HG02588 (cell line): ENCODE measurements around the gene PRKN.

Experiments
- ATAC-seq: cut with Tn5 transposase; IDR thresholded peaks from one replicate; pipeline ENCODE4 v1.9.1; 2021; ENCODE audit warnings: mild to moderate bottlenecking, moderate library complexity; ENCODE audit not compliant: unreplicated experiment

PRKN gene

DNA sequence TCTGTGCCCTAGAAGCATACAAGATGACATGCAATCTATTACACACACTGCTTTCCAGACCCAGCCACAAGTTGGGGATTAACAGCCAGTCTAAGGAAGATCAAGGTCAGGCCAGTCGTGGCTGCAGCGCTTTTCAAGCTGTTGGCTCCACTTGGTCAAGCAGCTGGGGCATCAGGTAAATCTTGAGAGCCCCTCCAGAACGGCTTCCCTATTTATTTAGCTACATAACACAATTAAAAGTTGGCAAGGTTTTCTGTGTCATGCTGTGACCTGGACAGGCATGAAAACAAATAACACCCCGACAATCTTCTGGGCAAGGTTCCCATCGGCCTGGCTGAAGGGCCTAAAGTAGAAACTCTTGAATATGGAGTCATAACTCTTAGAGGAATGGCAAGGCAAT, 524.3 kb downstream of the PRKN start:
- ATAC-seq, result no peak

DNA sequence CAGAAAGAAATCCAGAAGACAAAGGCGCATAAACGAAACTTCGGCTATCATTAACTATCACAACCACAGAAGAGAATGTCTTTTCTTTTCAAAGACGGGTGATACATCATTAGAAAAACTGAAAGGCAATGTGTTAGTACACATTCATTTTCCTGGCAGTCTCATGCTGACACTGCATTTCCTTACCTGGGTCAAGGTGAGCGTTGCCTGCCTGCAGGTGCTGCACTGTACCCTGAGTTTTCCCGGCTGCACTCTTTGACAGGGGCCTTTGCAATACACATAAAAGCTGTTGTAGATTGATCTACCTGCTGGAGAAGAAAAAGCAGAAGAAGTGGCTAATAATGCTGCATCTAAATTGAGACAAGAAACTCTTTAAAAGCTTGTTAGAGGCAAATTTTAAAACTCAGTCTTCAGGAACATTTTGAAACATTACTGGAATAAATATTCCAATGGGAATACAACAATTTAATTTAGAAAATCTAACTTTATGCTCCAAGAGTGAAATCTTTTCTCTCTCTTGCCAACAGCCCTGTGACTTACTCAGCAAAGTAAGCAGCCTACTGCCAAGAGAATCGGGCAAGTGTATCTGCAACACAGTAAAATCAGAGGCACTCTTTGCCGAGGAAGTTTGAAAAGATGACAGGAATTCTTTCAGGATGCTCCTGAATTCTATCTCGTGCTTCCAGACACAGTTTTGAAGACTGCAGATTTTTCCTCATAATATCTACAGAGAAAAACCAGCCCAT, 526.4 kb downstream of the PRKN start:
- no peak for ATAC-seq

DNA sequence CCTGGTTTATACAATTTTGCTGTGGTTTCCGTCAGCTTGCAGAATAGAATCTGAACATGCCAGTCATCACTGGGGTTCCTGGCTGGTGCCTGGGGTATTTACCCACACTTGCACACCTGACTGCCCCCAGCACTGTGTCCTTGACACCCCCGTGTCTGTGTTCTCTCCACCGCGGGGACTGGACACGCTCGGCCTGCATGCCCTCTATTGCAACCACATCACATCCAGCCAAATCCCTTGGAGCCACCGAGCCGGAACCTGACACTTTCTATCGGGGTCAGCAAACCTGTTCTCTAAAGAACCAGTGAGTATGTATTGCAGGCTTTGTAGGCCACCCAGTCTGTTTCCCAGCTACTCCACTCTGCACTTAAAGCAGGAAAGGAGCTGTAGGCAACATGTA, 527.5 kb downstream of the PRKN start:
- no peak for ATAC-seq

DNA sequence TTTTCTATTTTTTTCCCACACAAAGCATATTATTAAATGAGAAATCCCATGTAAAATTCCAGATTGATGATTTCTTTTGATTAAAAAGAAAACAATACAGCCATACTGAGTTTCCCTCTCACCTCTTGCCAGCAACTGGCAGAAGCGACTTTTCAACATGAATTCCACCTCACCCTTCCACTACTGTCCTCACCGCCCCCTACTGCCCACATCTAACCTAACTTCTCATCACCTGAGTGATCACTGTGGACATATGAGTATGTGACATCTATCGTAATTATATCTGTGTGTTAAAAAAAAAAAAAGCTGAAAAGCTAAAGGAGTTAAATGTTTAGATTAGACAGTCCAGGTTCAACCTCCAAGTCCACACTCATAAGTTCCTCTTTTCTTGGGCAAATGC, 528.6 kb downstream of the PRKN start:
- ATAC-seq, result no peak

- no peak for ATAC-seq
Observed at GRCh38 chr6:162198076-162198475, 529.5 kb downstream of the PRKN start.

DNA sequence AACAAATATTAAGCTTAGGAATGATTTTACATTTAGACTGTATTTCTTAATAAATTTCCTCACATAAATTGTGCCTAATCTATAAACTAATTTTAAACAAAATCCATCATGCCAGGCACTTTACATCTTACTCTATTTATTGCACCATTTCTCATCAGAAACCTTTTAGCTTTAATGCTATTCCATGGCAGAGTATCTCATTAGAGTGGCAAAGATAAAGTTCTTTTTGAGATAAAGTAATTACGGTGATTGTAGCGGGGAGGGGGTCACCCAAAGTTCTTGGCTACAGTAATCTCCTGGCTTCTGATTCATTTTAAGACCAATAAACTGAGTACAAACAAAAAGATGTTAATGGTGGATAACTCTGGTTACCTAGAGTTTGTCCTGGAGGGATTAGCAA, 532.1 kb downstream of the PRKN start:
- ATAC-seq, result no peak

DNA sequence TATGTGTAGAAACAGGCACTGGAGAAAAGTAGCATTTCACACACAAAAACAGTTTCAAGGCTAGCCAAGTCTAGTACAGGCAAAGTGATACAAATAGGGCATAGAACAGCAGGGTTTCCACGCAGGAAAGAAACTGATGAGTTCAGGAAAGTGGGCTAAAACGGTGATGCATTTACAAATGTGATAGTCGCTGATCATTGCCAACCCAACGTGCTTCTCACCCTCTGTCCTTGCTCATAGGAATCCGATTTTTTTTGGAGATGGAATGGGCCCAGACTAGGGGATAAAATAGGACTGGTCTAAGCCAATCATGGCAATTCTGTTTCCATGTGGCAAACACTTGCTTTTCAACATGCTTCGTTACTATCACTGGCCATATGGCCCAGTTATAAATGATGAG, 536.6 kb downstream of the PRKN start:
- ATAC-seq, result no peak

- ATAC-seq, result no peak
Observed at GRCh38 chr6:162187168-162187935, 540.2 kb downstream of the PRKN start.

DNA sequence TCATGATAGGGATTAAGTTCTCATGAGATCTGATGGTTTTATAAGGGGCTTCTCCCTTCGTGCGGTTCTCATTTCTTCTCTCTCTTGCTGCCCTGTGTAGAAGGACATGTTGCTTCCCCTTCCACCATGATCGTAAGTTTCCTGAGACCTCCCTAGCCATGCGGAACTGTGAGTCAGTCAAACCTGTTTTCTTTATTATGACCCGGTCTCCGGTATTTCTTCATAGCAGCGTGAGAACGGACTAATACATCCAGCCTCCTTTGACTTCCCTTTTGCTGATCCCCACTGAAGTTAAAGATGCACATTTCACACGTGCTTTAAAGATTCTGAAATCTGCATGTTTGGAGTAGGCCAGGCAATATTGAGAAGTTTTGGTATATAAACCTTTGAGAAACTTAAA, 543.1 kb downstream of the PRKN start:
- ATAC-seq, result no peak

GRCh38 chr6:162181741-162182401, 545.7 kb downstream of the PRKN start:
- ATAC-seq, result no peak

GRCh38 chr6:162181111-162181510, 546.5 kb downstream of the PRKN start:
- no peak for ATAC-seq

DNA sequence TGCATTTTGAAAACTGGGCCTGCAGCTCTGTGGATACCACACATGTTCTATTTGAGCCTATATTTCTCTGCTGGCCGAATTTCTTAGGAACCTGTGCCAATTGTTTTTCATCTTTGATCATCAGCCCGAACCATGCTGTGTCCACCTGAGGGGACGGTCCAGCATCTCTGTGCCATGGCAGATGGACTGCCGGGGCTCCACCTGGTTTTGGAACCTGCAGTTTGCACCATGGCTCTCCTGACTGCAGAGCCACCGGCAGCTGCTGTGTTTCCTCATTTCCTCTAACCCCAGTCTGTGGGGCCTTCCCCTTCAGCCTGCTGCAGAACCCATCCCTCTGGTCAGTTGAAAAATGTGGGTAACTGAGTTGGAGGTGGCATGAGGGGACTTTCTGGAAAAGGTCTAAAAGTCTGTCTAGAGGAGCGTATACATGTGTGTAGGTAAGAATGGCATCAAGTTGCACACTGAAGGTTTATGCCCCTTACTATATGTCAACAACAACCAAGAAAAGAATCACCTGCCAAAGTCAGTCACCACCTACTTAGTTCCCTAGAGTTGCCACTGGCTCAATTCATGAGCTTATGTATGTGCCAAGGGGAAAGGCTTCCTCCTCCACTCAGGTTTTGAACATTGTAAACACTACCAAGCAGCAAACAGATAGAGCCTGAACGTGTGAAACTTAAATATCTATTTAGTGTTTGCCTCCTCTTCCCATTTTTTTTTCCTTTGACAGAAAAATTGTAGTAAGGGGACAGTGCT, 548.2 kb downstream of the PRKN start:
- no peak for ATAC-seq

DNA sequence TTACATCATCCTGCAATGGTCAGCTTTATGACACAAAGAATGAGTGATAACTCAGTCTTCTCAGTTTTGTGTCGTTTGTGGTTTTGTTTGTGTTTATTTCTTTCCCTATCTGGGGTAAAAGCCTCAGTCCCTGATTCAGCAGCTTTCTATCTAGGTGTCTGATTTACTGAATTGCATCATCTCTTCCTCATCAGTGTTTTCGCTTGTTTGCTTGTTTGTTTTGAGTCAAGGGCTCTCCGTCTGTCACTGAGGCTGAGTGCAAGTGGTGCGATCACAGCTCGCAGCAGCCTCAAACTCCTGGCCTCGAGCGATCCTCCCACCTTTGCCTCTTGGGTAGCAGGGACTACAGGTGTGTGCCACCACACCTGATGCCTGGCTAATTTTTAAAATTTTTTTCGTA, 548.9 kb downstream of the PRKN start:
- ATAC-seq, result no peak

- no peak for ATAC-seq
Observed at GRCh38 chr6:162178266-162178665, 549.3 kb downstream of the PRKN start.

DNA sequence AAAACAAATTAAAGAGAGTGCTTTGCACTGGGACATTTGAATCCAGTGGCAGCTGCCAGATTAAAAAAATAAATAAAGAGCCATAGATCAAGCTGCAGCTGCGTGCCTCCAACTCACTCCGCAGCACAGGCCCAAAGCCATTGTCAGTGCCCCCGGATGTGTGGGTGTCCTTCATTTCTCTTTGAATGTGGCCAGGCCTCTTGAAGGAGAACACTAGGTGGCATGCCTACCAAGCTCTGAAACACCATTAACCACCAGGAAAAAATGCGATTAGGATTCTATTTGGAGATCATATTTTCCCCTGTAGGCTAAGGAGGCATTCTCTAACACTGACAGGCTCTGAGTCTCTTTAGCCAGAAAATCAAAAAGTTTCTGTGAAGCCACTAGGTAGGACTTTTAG, 549.8 kb downstream of the PRKN start:
- ATAC-seq, result no peak

DNA sequence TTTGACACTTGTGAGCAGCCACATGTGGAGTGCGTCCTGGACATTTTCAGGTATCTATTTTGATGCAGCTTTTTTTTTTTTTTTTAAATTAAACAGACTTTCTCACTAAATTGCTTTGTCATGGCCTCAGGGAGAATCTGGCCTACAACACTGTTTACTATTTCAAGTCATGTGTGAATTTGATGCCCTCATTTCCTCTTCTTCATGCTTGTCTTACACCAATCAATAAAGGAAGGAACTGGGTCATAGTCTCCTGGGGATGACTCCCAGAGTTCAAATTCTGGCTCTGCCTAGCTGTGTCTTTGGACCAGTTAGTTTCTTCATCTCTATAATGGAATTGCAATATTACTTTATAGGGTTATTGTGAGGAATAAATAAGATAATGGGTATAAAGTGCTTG, 554.1 kb downstream of the PRKN start:
- no peak for ATAC-seq

DNA sequence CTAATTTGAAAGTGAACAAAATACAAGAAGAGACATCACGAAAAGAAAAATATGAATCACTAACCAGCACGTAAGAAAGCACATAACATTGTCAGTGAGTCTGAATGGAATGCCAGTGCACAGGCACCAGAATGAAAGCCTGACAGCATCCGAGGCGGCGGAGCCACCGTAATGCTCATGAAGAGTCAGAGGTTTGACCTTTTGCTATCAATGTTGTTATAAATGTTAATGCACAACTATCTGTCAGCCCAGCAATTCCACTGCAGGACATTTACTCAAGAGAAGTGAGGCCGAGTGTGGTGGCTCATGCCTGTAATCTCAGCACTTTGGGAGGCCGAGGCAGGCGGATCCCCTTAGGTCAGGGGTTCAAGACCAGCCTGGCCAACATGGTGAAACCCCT, 562.1 kb downstream of the PRKN start:
- no peak for ATAC-seq

GRCh38 chr6:162157167-162157870, 570.2 kb downstream of the PRKN start:
- peak; percentile 91 for ATAC-seq

GRCh38 chr6:162156146-162156545, 571.4 kb downstream of the PRKN start:
- no peak for ATAC-seq

- no peak for ATAC-seq
Observed at GRCh38 chr6:162154930-162155329, 572.6 kb downstream of the PRKN start.

DNA sequence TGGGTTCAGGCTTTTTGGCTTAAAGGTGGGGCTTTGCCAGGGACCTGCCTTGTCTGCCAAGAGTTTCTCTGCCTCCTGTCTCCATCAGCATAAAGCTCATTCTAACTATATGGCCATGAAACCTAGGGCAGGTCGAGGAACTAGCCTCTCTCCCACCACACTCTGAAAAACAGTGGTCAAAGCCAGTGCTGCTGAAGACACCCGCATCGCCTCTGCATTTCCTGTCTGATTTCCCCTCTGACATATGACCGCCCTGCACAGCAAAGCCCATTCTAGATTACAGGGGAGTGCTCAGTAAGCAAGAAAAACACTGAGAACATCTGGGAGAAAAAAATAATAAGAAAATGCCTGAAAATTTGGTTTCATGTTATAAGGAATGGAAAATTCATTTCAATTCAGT, 573.6 kb downstream of the PRKN start:
- ATAC-seq, result no peak
